ENCODE results near the gene DTX1. TPM values are rescaled to one million over a fixed set of nuclear protein-coding genes. Genes with fewer than 3 reads are reported as not detected.

DTX1 gene
- total RNA-seq, 1 experiment from 2014 or later = not detected

GRCh38 chr12:113059071-113059595 lies 2.6 kb downstream of the DTX1 start:
- DNase-seq (no peak), ATAC-seq (no peak)
- Histone ChIP-seq H3K4me2 (ENCODE audit: low read length) (no peak overlapping the region), H4K20me1 (ENCODE audit: low read length) (no peaks in the 10 kb centered on the region), H3K9me2 (replicated peaks; ENCODE audit: low read length) (no peaks in the 10 kb centered on the region), H3K27ac (ENCODE audit: low read length) (no peak overlapping the region), H2AFZ (ENCODE audit: low read length) (no peak overlapping the region), H3K27me3 (ENCODE audit: low read length) (peaks cover 38% of the 10 kb centered on the region), H3K79me2 (ENCODE audit: low read length) (no peaks in the 10 kb centered on the region), H3F3A (ENCODE audit: low read length, unreplicated experiment) (no peaks in the 10 kb centered on the region), H3K4me3 (ENCODE audit: low read length) (no peak overlapping the region), H3K9ac (ENCODE audit: low read length) (no peak overlapping the region), H3K36me3 (ENCODE audit: low read depth, low read length) (no peaks in the 10 kb centered on the region), H3K9me3 (ENCODE audit: low read length) (no peaks in the 10 kb centered on the region), H3K4me1 (ENCODE audit: insufficient read depth, low read length) (no peaks in the 10 kb centered on the region)
- ChIA-PET POLR2A (ENCODE audit: unreplicated experiment) (no interaction called here), CTCF (no interaction called here)
- intact Hi-C loops (cut with micrococcal nuclease) = no loop called here
- BruUV-seq (replicated peaks) = no TSS peak
- TF ChIP-seq EZH2phosphoT487 (IDR thresholded peaks at IDR 0.05; ENCODE audit: borderline replicate concordance, low read length) (no peak), CTCF (conservative IDR thresholded peaks at IDR 0.05; ENCODE audit: low read depth, low read length) (no peak), EZH2 (IDR thresholded peaks at IDR 0.05; ENCODE audit: low read length, unreplicated experiment) (no peak)

GRCh38 chr12:113060336-113060960 lies 3.9 kb downstream of the DTX1 start:
- H3K9ac ChIP-seq (ENCODE audit: low read length) = no peak overlapping the region
- no peaks in the 10 kb centered on the region for H3K79me2 ChIP-seq (ENCODE audit: low read length)
- no peaks in the 10 kb centered on the region for H3K9me2 ChIP-seq (replicated peaks; ENCODE audit: low read length)
- CTCF ChIA-PET = no interaction called here
- H3K27me3 ChIP-seq (ENCODE audit: low read length) = peaks cover 25% of the 10 kb centered on the region
- ATAC-seq = no peak
- no peak overlapping the region for H3K4me2 ChIP-seq (ENCODE audit: low read length)
- no peak overlapping the region for H2AFZ ChIP-seq (ENCODE audit: low read length)
- DNase-seq = no peak
- intact Hi-C loops (cut with micrococcal nuclease) = no loop called here
- no peaks in the 10 kb centered on the region for H3F3A ChIP-seq (ENCODE audit: low read length, unreplicated experiment)
- H3K36me3 ChIP-seq (ENCODE audit: low read depth, low read length) = no peaks in the 10 kb centered on the region
- TF ChIP-seq EZH2phosphoT487 (IDR thresholded peaks at IDR 0.05; ENCODE audit: borderline replicate concordance, low read length) (no peak), EZH2 (IDR thresholded peaks at IDR 0.05; ENCODE audit: low read length, unreplicated experiment) (no peak), CTCF (conservative IDR thresholded peaks at IDR 0.05; ENCODE audit: low read depth, low read length) (no peak)
- no peak overlapping the region for H3K4me3 ChIP-seq (ENCODE audit: low read length)
- POLR2A ChIA-PET (ENCODE audit: unreplicated experiment) = no interaction called here
- no peak overlapping the region for H3K27ac ChIP-seq (ENCODE audit: low read length)
- no peaks in the 10 kb centered on the region for H4K20me1 ChIP-seq (ENCODE audit: low read length)
- no TSS peak for BruUV-seq (replicated peaks)
- H3K4me1 ChIP-seq (ENCODE audit: insufficient read depth, low read length) = no peaks in the 10 kb centered on the region
- H3K9me3 ChIP-seq (ENCODE audit: low read length) = no peaks in the 10 kb centered on the region

GRCh38 chr12:113061061-113061694 lies 4.6 kb downstream of the DTX1 start:
- BruUV-seq (replicated peaks) = no TSS peak
- Histone ChIP-seq H3K4me3 (ENCODE audit: low read length) (no peak overlapping the region), H3K36me3 (ENCODE audit: low read depth, low read length) (no peaks in the 10 kb centered on the region), H2AFZ (ENCODE audit: low read length) (no peak overlapping the region), H3K4me1 (ENCODE audit: insufficient read depth, low read length) (no peaks in the 10 kb centered on the region), H4K20me1 (ENCODE audit: low read length) (no peaks in the 10 kb centered on the region), H3K4me2 (ENCODE audit: low read length) (no peak overlapping the region), H3K27me3 (ENCODE audit: low read length) (peaks cover 18% of the 10 kb centered on the region), H3K9ac (ENCODE audit: low read length) (no peak overlapping the region), H3K27ac (ENCODE audit: low read length) (no peak overlapping the region), H3K9me3 (ENCODE audit: low read length) (no peaks in the 10 kb centered on the region), H3F3A (ENCODE audit: low read length, unreplicated experiment) (no peaks in the 10 kb centered on the region), H3K79me2 (ENCODE audit: low read length) (no peaks in the 10 kb centered on the region), H3K9me2 (replicated peaks; ENCODE audit: low read length) (no peaks in the 10 kb centered on the region)
- DNase-seq (no peak), ATAC-seq (no peak)
- CTCF ChIA-PET = no interaction called here
- POLR2A ChIA-PET (ENCODE audit: unreplicated experiment) = no interaction called here
- intact Hi-C loops (cut with micrococcal nuclease) = no loop called here
- no peak for TF ChIP-seq EZH2phosphoT487 (IDR thresholded peaks at IDR 0.05; ENCODE audit: borderline replicate concordance, low read length)
- TF ChIP-seq CTCF (conservative IDR thresholded peaks at IDR 0.05; ENCODE audit: low read depth, low read length) = no peak
- no peak for TF ChIP-seq EZH2 (IDR thresholded peaks at IDR 0.05; ENCODE audit: low read length, unreplicated experiment)

All from PC-3 (cell line).